ENCODE measurements around the gene NUDT4.
"Not testable (repeated sequence)": the region's sequence is repeated elsewhere in the genome, so short reads cannot be mapped to it uniquely, and the experiment has no call there.

Gene NUDT4

DNA sequence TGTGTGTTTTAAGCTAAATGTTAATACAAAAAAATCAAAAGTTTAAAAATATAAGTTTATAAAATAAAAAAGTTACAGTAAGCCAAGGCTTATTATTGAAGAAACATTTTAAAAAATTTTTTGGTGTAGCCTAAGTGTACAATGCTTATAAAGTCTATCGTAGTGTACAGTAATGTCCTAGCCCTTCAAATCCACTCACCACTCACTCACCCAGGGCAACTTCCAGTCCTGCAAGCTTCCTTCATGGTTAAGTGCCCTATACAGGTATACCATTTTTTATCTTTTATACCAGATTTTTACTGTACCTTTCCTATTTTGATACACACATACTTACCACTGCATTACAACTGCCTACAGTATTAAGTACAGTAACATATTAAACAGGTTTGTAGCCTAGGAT, 52.1 kb downstream of the NUDT4 start:
- DNase-seq: no peak

DNA sequence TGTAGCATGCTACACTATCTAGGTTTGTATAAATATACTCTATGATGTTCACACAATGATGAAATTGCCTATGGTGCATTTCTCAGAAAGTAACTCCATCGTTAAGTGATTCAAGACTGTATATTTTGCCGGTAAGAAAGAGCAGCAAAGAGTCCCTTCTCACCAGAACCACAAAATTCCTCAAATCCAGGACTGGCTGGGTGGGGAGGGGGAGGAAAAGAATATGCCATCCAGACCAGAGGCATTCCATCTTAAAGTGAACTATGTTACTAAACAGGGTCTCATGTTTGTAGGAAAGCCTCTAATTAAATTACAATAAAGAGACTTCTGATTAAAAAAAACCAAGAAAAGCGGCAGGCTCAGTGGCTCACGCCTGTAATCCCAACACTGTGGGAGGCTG, 52.6 kb downstream of the NUDT4 start:
- DNase-seq: no peak

GRCh38 chr12:93432031-93432430, 54.3 kb downstream of the NUDT4 start:
- not testable (repeated sequence) for DNase-seq

- DNase-seq: no peak
These were observed 56.6 kb downstream of the NUDT4 start for GRCh38 chr12:93434256-93434865.

GRCh38 chr12:93438266-93439050, 60.7 kb downstream of the NUDT4 start:
- DNase-seq: no peak

- no peak for DNase-seq
These were observed 62.5 kb downstream of the NUDT4 start for GRCh38 chr12:93440043-93440835.

DNA sequence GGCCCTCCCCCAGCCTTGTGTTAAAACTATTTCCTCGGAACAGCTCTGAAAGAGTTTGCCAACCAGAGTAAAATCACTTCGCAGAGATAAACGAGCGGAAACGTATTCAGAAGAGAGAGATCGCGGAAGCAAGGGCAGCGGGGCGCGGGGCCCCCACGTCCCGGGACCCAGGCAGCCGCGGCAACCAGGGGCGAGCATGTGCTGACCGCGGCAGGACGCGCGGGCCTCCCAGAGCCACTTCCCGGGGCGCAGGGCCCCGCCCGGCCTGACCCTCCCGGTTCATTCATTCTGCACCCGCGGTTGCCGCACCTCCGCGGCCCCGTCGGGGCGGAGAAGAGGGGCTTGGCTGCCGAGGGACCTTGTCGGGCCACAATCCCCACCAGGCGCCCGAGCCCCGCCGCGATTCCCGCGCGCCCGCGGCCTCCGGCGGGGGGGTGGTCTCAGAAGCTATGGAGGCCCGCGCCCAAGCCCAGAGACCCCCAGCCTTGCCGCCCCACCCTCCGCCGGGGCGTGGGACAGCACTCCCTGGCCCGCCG, 63.4 kb downstream of the NUDT4 start:
- DNase-seq: no peak

- peak; percentile 95 for DNase-seq
These were observed 64.1 kb downstream of the NUDT4 start, which contains the start of gene UBE2N for GRCh38 chr12:93441617-93442410. UBE2N (minus strand) TSS chr12:93441947; CDS start chr12:93441884, 63 bp downstream.

- DNase-seq: no peak
These were observed 65.0 kb downstream of the NUDT4 start for GRCh38 chr12:93442411-93443340.

- no peak for DNase-seq
These were observed 65.9 kb downstream of the NUDT4 start for GRCh38 chr12:93443576-93443975.

DNA sequence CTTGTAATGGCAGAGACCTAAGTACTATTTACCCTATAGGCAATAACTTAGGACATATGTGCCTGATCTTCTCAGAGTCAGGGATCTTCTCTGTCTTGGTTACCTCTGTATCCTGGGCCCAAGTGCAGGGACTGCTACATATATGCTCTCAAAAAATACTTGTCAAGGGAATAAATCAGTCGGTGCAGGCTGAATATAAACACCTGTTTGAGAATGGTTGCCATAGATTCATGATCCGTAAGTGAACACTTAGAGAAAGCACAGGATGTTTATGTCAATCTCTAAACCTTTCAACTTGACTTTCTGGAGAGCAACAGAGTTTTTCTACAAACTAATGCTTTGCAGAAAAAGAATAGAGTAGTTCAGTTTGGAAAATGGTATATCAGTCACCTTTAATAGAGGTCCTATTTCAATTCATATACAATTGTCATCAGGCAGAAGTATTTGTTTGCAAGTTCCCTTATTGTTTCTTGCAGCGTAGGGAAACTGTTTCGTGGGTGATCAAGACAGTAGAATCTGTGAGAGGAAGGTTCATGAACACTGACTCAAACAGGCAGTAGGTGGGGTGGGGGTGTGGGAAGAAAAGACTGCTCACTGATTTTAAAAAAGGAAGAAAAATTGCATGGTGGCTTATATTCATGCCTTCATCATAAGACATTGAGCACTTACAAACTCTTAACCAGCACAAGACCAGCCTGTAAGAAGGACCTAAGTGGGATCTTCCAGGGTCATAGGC, 70.0 kb downstream of the NUDT4 start:
- DNase-seq: no peak

DNA sequence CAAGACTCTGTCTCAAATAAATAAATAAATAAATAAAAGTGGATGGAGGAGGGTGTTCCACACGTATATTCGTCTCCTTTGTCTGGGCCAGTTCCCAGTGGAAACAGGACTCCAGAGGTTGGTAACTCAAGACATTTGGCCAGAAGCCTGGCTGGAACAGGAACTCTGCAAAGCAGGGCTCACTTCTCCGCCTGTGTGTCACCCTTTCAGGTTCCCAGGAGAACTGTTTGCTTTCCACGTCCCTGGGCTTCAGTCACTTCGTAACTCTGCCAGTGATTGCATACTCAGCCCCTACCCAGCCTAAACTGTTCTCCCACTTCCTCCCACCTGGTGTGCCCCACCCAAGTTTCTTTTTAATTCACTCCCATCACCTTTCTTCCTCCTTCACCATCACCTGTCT, 71.1 kb downstream of the NUDT4 start:
- no peak for DNase-seq

DNA sequence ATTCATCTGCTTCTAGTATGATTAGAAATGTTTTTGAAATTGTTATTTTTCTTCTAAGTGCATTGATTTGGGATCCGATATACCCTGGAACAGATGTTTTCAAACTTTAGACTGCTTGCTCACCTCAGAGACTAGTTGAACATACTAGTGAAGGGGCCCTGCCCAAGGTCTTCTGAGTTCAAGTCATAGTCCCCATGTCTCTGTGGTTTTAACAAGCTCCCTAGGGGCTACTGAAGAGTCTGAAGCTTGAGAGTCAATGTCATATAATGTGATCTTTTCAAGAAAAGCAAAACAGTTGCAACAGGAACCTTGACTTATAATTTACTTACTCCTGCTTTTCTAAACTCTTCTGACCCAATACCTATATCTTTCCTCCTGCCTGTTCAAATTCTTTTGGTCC, 71.6 kb downstream of the NUDT4 start:
- no peak for DNase-seq

GRCh38 chr12:93451423-93452158, 73.9 kb downstream of the NUDT4 start:
- no peak for DNase-seq

- no peak for DNase-seq
These were observed 75.9 kb downstream of the NUDT4 start for GRCh38 chr12:93453633-93454032.

DNA sequence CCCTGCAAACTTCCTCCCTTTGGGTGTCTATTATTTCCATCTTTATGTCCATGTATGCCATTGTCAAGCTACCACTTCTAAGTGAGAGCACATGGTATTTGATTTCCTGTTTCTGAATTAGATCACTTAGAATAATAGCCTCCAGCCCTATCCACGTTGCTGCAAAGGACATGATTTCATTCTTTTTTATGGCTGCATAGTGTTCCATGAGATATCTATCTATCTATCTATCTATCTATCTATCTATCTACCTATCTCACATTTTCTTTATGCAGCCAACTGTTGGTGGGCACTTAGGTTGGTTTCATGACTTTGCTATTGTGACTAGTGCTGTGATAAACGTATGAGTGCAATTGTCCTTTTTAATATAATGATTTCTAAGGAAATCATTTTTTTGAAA, 78.4 kb downstream of the NUDT4 start:
- DNase-seq: no peak
